GM11168 (cell line): ENCODE data around the gene CAVIN1.
"Not testable (repeated sequence)": the region's sequence is repeated elsewhere in the genome, so short reads cannot be mapped to it uniquely, and the experiment has no call there.

ENCODE experiments used
- in situ Hi-C: fragments of 300-500 bp; cut with MboI; formaldehyde crosslinking; loops from one replicate; pipeline ENCODE4 v1.12.0; 2022; ENCODE audit warnings: low sequenced_read_pairs; ENCODE audit not compliant: unreplicated experiment

CAVIN1 gene

DNA sequence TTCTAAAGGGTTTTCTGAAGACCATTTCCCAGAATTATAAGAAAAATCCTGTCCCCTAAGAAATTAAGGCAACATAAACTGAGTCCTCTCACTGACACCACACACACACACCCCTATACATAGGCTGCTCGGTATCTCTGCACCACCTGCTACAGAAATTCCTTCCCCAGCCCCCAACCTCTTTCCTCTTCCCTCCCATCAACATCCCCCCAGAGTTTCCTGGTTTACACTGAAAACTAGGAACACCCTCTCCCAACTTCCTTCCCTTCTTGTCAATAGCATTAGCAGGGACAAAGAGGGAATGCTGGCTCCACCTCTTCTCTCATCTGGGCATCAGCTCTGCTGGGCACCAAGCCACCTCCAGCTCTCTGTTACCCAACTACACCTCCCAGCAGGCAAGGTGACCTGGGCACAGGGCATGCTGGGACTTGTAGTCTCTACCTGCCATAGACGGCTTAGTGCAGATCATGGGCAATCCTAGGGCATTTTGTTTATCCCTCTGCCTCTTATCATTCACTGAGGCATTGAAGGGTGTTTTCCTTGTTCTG is 15.7 kb downstream of the CAVIN1 start:
- in situ Hi-C loops, result no loop called here

DNA sequence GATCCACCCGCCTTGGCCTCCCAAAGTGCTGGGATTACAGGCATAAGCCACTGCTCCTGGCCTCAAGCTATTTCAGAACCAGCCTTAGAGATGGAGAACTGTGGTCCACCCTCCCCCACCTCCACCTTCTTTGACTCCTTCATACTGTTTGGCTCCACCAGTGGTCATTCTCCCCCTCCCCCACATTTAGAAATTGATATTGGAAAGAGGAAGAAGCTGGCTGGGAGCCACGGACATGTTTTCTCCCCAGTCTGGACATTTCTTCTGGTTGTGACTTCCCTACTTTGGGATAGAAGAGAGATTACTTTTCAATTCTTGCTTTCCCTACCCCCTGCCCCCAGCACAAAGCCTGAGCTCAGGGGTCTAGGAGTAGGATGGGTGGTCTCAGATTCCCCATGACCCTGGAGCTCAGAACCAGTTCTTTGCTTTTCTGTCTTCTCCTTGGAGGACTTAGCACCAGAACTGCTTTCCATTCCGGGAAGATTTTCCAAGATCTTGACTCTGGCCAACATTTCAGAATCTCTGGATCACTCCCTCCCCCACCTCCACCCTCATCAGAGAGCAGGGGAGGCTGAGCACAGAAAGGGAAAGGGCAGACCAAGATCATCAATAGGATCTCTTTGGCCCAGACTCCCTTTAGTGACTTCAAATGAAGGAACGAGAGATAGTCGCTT is 16.3 kb downstream of the CAVIN1 start:
- in situ Hi-C loops, result no loop called here

DNA sequence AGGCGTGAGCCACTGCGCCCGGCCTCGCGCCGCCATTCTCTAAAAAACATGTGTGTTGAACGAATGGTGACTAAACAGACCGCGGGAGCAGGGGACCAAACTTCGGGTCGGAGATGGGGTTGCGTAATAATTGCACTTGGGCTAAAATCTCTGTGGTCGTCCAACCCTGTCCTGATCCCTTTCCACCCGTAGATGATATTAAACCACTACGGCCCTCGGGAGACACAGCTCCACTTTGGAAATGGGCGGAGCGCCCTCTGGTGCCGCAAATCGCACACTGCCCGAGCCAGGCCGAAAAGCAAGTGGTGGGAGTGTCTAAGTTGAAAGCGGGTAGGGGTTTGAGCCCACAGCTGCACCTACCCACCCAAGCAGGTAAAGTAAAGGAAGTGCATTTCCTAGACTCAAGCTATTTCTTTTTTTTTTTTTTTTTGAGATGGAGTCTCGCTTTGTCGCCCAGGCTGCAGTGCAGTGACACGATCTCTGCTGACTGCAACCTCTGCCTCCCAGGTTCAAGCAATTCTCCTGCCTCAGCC is 17.0 kb downstream of the CAVIN1 start:
- in situ Hi-C loops, result no loop called here

GRCh38 chr17:42405076-42405475 is 18.0 kb downstream of the CAVIN1 start:
- in situ Hi-C loops, result no loop called here

- in situ Hi-C loops, result loop anchor here (5.0 kb wide), 1 partner anchor 82 kb away; no protein-coding TSS in a partner anchor
These were observed 18.6 kb downstream of the CAVIN1 start for GRCh38 chr17:42404326-42405055.

DNA sequence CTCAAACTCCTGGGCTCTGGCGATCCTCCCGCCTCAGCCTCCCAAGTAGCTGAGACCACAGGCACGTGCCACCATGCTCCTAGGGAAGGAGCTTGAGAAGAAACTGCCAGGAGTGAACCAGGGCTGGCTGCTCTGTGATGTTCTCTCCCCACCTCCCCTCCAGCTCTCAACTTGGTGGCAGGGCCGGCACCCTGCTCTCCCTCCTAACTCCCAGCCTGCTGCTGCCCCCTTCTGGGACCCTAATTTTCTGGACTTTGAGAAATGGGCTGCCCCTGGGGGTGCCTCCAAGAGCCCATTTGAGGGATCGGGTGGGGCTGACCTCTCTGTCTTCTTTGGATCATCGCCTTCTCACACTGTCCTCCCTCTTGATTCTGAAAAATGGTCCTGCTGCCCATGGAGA is 19.9 kb downstream of the CAVIN1 start:
- in situ Hi-C loops, result loop anchor here (5.0 kb wide), 1 partner anchor 81 kb away; no protein-coding TSS in a partner anchor

DNA sequence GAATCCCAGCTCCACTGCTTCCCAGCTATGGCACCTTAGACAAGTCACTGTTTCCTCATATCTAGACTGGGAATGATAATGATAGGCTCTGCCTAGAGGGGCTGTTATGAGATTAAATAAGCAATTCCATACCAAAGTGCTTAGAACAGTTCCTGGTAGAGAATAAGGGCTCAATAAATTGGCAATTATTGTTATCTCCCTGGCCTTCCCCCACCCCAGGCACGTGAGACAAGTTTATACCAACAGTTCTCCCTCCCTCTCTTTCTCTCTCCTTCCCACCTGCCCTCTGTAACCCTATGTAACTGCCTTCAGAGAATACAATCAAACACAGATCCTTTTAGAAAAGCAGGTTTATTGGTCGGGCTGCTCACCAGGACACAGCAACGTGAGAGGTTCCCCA is 20.9 kb downstream of the CAVIN1 start:
- in situ Hi-C loops, result loop anchor here (5.0 kb wide), 1 partner anchor 80 kb away; no protein-coding TSS in a partner anchor

GRCh38 chr17:42400844-42401375 is 22.1 kb downstream of the CAVIN1 start:
- in situ Hi-C loops, result loop anchor here (5.0 kb wide), 1 partner anchor 79 kb away; no protein-coding TSS in a partner anchor

DNA sequence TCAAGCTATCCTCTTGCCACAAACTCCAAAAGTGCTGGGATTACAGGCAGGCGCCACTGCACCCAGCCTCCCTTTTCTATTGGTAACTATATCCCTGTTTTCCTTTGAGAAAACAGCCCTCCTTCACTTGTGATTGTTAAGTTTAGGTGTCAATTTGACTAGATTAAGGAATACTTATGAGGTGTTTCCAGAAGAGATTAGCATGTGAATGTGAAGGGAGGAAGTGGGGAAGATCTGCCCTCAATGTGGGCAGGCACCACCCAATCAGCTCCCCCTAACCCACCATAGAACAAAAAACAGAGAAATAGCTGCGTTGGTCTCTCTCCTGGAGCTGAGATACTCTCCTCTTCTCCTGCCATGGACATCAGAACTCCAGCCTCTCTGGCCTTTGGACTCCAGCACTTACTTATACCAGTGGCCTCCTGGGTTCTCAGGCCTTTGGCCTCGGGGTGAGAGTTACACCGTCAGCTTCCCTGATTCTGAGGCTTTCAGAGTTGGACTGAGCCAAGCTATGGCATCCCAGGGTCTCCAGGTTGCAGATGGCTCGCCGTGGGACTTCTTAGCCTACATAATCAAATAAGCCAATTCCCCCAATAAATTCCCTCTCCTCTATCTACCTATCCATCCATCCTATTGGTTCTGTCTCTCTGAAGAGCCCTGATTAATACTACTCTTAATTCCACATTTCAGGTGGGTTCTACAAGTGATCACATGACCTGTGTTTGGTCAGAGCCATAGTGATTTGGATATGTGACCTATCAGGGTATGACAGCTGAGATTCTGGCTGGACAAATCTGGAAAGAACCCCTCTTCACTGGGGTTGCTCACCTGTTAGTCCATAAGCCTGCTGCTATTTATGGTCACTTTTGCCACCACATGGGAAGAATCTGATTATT is 22.9 kb downstream of the CAVIN1 start:
- in situ Hi-C loops, result loop anchor here (5.0 kb wide), 1 partner anchor 78 kb away; no protein-coding TSS in a partner anchor

DNA sequence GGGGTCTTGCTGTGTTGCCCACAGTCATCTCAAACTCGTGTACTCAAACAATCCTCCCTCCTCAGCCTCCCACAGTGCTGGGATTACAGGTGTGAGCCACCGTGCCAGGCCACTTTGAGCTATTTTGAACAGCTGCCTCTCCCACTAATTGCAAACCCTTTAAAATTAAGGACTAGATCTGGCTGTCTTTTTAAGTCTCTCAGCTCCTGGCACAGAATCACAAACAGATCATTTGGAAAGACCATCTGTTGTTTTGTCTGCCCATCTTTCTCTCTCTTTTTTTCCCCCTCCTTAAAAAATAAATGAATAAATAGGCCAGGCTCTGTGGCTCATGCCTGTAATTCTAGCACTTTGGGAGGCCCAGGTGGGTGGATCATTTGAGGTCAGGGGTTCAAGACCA is 23.9 kb downstream of the CAVIN1 start:
- in situ Hi-C loops, result no loop called here

GRCh38 chr17:42395601-42396000 is 27.5 kb downstream of the CAVIN1 start:
- in situ Hi-C loops, result not testable (repeated sequence)

GRCh38 chr17:42394838-42395237 is 28.2 kb downstream of the CAVIN1 start:
- in situ Hi-C loops, result no loop called here

DNA sequence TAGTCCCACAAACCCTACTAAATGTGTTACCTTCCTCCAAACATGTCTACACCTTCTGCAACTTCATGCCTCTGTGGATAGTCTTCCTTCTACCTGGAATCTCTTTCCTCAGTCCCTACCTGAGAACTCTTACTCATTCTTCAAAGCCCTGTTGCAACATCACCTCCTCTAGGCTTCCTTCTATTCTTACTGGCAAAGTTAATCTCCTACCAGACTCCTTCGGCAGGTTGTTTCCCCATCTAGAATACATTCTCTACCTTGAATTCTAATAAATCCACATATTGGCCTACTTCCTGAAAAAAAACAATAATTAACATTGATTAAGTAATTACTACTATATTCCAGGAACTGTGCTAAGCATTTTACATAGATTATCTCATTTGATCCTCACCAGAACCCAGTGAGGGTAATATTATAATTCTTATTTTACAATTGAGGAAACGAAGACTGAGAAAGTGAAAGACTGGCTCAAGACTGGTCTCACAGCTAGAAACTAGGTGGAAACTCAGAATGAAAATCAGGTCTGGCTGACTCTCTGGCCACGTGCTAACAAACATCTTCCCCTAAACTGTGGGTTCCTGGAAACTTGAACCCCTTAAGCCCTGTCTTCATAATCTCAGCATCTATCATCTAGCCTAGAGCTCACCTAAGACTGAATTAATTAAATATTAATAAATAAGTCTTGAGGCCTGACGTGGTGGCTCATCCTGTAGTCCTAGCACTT is 30.2 kb downstream of the CAVIN1 start:
- in situ Hi-C loops, result no loop called here

DNA sequence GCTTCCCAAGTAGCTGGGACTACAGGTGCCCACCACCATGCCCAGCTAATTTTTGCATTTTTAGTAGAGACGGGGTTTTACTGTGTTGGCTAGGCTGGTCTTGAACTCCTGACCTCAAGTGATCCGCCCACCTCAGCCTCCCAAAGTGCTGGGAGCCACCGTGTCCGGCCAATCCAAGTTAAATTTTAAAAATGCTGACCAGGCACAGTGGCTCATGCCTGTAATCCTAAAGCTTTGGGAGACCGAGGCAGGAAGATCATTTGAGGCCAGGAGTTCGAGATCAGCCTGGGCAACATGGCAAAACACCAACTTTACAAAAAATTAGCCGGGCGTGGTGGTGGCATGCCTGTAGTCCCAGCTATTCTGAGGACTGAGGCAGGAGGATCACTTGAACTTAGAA is 31.6 kb downstream of the CAVIN1 start:
- in situ Hi-C loops, result not testable (repeated sequence)

GRCh38 chr17:42389899-42390298 is 33.2 kb downstream of the CAVIN1 start:
- in situ Hi-C loops, result loop anchor here (5.0 kb wide), 1 partner anchor 53 kb away; no protein-coding TSS in a partner anchor

GRCh38 chr17:42389135-42389417 is 34.0 kb downstream of the CAVIN1 start:
- in situ Hi-C loops, result loop anchor here (5.0 kb wide), 1 partner anchor 52 kb away; no protein-coding TSS in a partner anchor

GRCh38 chr17:42388381-42389134 is 34.5 kb downstream of the CAVIN1 start, which contains the start of gene STAT3:
Gene STAT3, minus strand, starts transcription at chr17:42388442. Its CDS starts 39,926 bp downstream, at chr17:42348516.
- in situ Hi-C loops, result loop anchor here (5.0 kb wide), 1 partner anchor 51 kb away; no protein-coding TSS in a partner anchor
